ENCODE results near the gene ERP27. TPM values are rescaled to one million over a fixed set of nuclear protein-coding genes. Genes with fewer than 3 reads are reported as not detected.

Gene ERP27
- polyA plus RNA-seq, 1 donor (not counting 4 experiments of a cell fraction or from before 2014, with no cell fraction given): 0.18 TPM

GRCh38 chr12:14975457-14975856, 37.1 kb upstream of the ERP27 start:
- dilution Hi-C loops (cut with MboI; ENCODE audit: extremely low pct_ligation_motif_present, low sequenced_read_pairs): no loop called here
- Histone ChIP-seq H3K4me2 (ENCODE audit: control insufficient read depth, extremely low read depth, insufficient read depth, low read depth, low read length) (no peak overlapping the region), H3K9ac (ENCODE audit: control insufficient read depth, extremely low read depth, insufficient read depth, low read length) (no peak overlapping the region), H4K20me1 (ENCODE audit: control insufficient read depth, extremely low read depth, insufficient read depth, low read length) (no peaks in the 10 kb centered on the region), H3K36me3 (ENCODE audit: control insufficient read depth in 2 of 2, extremely low read depth in 1 of 2, insufficient read depth in 2 of 2, low read length in 2 of 2) (no peaks in the 10 kb centered on the region), H3K9me1 (ENCODE audit: control insufficient read depth, extremely low read depth, insufficient read depth, low read length) (no peaks in the 10 kb centered on the region), H3K27me3 (ENCODE audit: control insufficient read depth, extremely low read depth, insufficient read depth, low read length) (no peaks in the 10 kb centered on the region), H3K4me3 (ENCODE audit: control insufficient read depth in 2 of 3, extremely low read depth in 1 of 3, insufficient read depth in 2 of 3, low read depth in 1 of 3, low read length in 3 of 3) (no peak overlapping the region), H3K4me1 (ENCODE audit: control insufficient read depth, extremely low read depth, insufficient read depth, low read length) (no peaks in the 10 kb centered on the region), H3K9me3 (ENCODE audit: control insufficient read depth, low read depth, low read length) (no peaks in the 10 kb centered on the region), H3K27ac (ENCODE audit: control insufficient read depth, insufficient read depth, low read length) (no peak overlapping the region), H3K79me2 (ENCODE audit: control insufficient read depth, insufficient read depth, low read length) (no peaks in the 10 kb centered on the region), H2AFZ (ENCODE audit: control insufficient read depth, low read length) (no peak overlapping the region)
- FAIRE-seq (no peak), DNase-seq (ENCODE audit: low read depth, low spot score) (no peak)
- TF ChIP-seq EZH2 (IDR thresholded peaks at IDR 0.05; ENCODE audit: low read length): no peak
- TF ChIP-seq, protein P1, sequence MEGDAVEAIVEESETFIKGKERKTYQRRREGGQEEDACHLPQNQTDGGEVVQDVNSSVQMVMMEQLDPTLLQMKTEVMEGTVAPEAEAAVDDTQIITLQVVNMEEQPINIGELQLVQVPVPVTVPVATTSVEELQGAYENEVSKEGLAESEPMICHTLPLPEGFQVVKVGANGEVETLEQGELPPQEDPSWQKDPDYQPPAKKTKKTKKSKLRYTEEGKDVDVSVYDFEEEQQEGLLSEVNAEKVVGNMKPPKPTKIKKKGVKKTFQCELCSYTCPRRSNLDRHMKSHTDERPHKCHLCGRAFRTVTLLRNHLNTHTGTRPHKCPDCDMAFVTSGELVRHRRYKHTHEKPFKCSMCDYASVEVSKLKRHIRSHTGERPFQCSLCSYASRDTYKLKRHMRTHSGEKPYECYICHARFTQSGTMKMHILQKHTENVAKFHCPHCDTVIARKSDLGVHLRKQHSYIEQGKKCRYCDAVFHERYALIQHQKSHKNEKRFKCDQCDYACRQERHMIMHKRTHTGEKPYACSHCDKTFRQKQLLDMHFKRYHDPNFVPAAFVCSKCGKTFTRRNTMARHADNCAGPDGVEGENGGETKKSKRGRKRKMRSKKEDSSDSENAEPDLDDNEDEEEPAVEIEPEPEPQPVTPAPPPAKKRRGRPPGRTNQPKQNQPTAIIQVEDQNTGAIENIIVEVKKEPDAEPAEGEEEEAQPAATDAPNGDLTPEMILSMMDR (optimal IDR thresholded peaks at IDR 0.05 in 1 of 3, IDR thresholded peaks at IDR 0.05 in 1 of 3, conservative IDR thresholded peaks at IDR 0.05 in 1 of 3; ENCODE audit: extremely low read depth in 1 of 3, insufficient read depth in 2 of 3, low read length in 3 of 3): no peak

DNA sequence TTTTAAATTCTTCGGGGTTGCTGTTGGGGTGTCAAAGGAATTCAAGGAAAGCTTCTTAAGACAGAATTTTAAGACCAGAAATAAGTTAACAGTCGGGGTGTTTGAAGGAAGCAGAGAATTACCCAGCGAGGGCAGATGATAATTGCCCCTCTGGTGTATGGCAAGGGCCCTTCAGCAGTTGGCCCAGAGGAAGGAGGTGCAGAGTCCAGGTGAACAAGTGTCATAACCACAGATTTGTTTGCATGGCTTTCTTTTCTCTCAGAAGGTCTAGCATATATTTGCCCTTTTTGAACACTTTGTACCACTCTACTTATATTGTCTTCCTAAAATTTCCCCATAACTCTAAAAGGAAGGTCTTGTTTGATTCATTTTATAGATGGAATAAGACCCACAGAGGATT, 36.3 kb upstream of the ERP27 start:
- Histone ChIP-seq H3K4me2 (ENCODE audit: control insufficient read depth, extremely low read depth, insufficient read depth, low read depth, low read length) (no peak overlapping the region), H3K4me3 (ENCODE audit: control insufficient read depth in 2 of 3, extremely low read depth in 1 of 3, insufficient read depth in 2 of 3, low read depth in 1 of 3, low read length in 3 of 3) (no peak overlapping the region), H3K27ac (ENCODE audit: control insufficient read depth, insufficient read depth, low read length) (no peak overlapping the region), H3K9ac (ENCODE audit: control insufficient read depth, extremely low read depth, insufficient read depth, low read length) (no peak overlapping the region), H3K9me3 (ENCODE audit: control insufficient read depth, low read depth, low read length) (no peaks in the 10 kb centered on the region), H2AFZ (ENCODE audit: control insufficient read depth, low read length) (no peak overlapping the region), H3K79me2 (ENCODE audit: control insufficient read depth, insufficient read depth, low read length) (no peaks in the 10 kb centered on the region), H3K9me1 (ENCODE audit: control insufficient read depth, extremely low read depth, insufficient read depth, low read length) (no peaks in the 10 kb centered on the region), H4K20me1 (ENCODE audit: control insufficient read depth, extremely low read depth, insufficient read depth, low read length) (no peaks in the 10 kb centered on the region), H3K4me1 (ENCODE audit: control insufficient read depth, extremely low read depth, insufficient read depth, low read length) (no peaks in the 10 kb centered on the region), H3K27me3 (ENCODE audit: control insufficient read depth, extremely low read depth, insufficient read depth, low read length) (no peaks in the 10 kb centered on the region), H3K36me3 (ENCODE audit: control insufficient read depth in 2 of 2, extremely low read depth in 1 of 2, insufficient read depth in 2 of 2, low read length in 2 of 2) (no peaks in the 10 kb centered on the region)
- no peak for TF ChIP-seq EZH2 (IDR thresholded peaks at IDR 0.05; ENCODE audit: low read length)
- TF ChIP-seq, protein P1 (optimal IDR thresholded peaks at IDR 0.05 in 1 of 3, IDR thresholded peaks at IDR 0.05 in 1 of 3, conservative IDR thresholded peaks at IDR 0.05 in 1 of 3; ENCODE audit: extremely low read depth in 1 of 3, insufficient read depth in 2 of 3, low read length in 3 of 3): no peak
- FAIRE-seq (no peak), DNase-seq (ENCODE audit: low read depth, low spot score) (no peak)
- dilution Hi-C loops (cut with MboI; ENCODE audit: extremely low pct_ligation_motif_present, low sequenced_read_pairs): no loop called here

All from keratinocyte (primary cell).